Measurements from ENCODE around the gene FAM193B. TPM values are rescaled to one million over a fixed set of nuclear protein-coding genes. Genes with fewer than 3 reads are reported as not detected.

The FAM193B gene
- total and polyA plus RNA-seq, 5 donors from 2014 or later, result 2.8 to 179 (median 3.7) TPM

GRCh38 chr5:177507596-177508220, 46.7 kb downstream of the FAM193B start:
- H3K4me3 Mint-ChIP-seq, result peak overlapping the region in 1 of 4 donors; percentile 10
- peaks cover 16% of the 10 kb centered on the region for H3K36me3 Mint-ChIP-seq
- peaks cover 18% of the 10 kb centered on the region for H3K36me3 ChIP-seq (ENCODE audit: control insufficient read depth, insufficient read depth, low read length)
- no peaks in the 10 kb centered on the region for H3K9me3 Mint-ChIP-seq
- peak overlapping the region in 1 of 3 donors; percentile 70 for H3K27ac Mint-ChIP-seq
- no peak overlapping the region for H3K27ac ChIP-seq (ENCODE audit: insufficient read depth, low read length, poor library complexity, severe bottlenecking)
- DNase-seq, result no peak
- H3K27me3 ChIP-seq (ENCODE audit: control insufficient read depth, insufficient read depth, low read length), result no peaks in the 10 kb centered on the region
- no peaks in the 10 kb centered on the region for H3K4me1 ChIP-seq (ENCODE audit: control insufficient read depth, insufficient read depth, low read length, poor library complexity, severe bottlenecking)
- H3K4me3 ChIP-seq (ENCODE audit: low read depth, low read length), result no peak overlapping the region
- H3K27me3 Mint-ChIP-seq, result no peaks in the 10 kb centered on the region
- ATAC-seq (ENCODE audit: low read depth in 2 of 2), result no peak
- no peaks in the 10 kb centered on the region for H3K9me3 ChIP-seq (ENCODE audit: control insufficient read depth in 2 of 2, low read length in 2 of 2)
- peaks cover 0 to 4% (median 0%) of the 10 kb centered on the region in 4 donors for H3K4me1 Mint-ChIP-seq

DNA sequence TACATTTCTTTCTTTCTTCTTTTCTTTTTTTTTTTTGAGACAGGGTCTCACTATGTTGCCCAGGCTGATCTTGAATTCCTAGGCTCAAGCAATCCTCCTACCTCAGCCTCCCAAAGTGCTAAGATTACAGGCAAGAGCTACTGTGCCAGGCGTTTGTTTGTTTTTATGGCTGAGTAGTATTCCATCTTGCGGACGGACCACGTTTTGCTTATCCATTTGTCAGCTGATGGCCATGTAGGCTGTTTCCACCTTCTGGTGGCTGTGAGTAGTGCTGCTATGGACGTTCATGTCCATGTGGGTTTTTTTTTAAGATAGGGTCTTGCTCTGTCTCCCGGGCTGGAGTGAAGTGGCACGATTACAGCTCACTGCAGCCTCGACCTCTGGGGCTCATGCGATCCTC, 47.2 kb downstream of the FAM193B start:
- Histone ChIP-seq H3K27ac (ENCODE audit: insufficient read depth, low read length, poor library complexity, severe bottlenecking) (no peak overlapping the region), H3K27me3 (ENCODE audit: control insufficient read depth, insufficient read depth, low read length) (no peaks in the 10 kb centered on the region), H3K4me1 (ENCODE audit: control insufficient read depth, insufficient read depth, low read length, poor library complexity, severe bottlenecking) (no peaks in the 10 kb centered on the region), H3K36me3 (ENCODE audit: control insufficient read depth, insufficient read depth, low read length) (peaks cover 13% of the 10 kb centered on the region), H3K9me3 (ENCODE audit: control insufficient read depth in 2 of 2, low read length in 2 of 2) (no peaks in the 10 kb centered on the region), H3K4me3 (ENCODE audit: low read depth, low read length) (no peak overlapping the region)
- Mint-ChIP-seq H3K27me3 (no peaks in the 10 kb centered on the region), H3K36me3 (peaks cover 13% of the 10 kb centered on the region), H3K27ac (no peak overlapping the region), H3K4me3 (peak overlapping the region in 1 of 4 donors; percentile 10), H3K9me3 (no peaks in the 10 kb centered on the region), H3K4me1 (peaks cover 0 to 4% (median 0%) of the 10 kb centered on the region in 4 donors)
- ATAC-seq (ENCODE audit: low read depth in 2 of 2), result no peak
- DNase-seq, result no peak

DNA sequence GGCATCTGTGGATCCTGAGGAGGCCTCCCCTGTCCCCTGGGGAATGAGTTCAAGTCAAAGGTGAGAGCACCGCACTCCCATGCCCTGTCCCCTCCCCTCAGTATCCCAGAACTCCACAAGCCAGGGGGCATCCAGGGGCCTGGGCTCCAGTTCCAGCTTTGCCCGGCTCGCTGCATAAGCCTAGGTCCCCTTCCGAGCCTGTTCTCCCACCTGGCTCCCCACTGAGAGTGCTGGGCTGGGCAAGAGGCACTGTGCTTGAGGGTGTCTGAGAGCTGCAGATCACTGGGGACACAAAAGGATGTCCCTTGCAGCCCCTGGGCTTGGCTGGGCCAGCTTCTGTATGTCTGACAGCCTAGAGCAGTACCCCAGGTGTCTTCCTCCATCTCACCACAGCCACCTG, 49.3 kb downstream of the FAM193B start:
- H3K4me3 ChIP-seq (ENCODE audit: low read depth, low read length), result no peak overlapping the region
- Mint-ChIP-seq H3K9me3 (no peaks in the 10 kb centered on the region), H3K4me3 (peak overlapping the region in 1 of 4 donors; percentile 87), H3K36me3 (no peaks in the 10 kb centered on the region), H3K4me1 (peaks cover 0 to 6% (median 4%) of the 10 kb centered on the region in 4 donors), H3K27me3 (no peaks in the 10 kb centered on the region), H3K27ac (no peak overlapping the region)
- H3K36me3 ChIP-seq (ENCODE audit: control insufficient read depth, insufficient read depth, low read length), result no peaks in the 10 kb centered on the region
- no peaks in the 10 kb centered on the region for H3K9me3 ChIP-seq (ENCODE audit: control insufficient read depth in 2 of 2, low read length in 2 of 2)
- no peaks in the 10 kb centered on the region for H3K27me3 ChIP-seq (ENCODE audit: control insufficient read depth, insufficient read depth, low read length)
- no peak for DNase-seq
- no peak for ATAC-seq (ENCODE audit: low read depth in 2 of 2)
- H3K27ac ChIP-seq (ENCODE audit: insufficient read depth, low read length, poor library complexity, severe bottlenecking), result no peak overlapping the region
- H3K4me1 ChIP-seq (ENCODE audit: control insufficient read depth, insufficient read depth, low read length, poor library complexity, severe bottlenecking), result peaks cover 4% of the 10 kb centered on the region

DNA sequence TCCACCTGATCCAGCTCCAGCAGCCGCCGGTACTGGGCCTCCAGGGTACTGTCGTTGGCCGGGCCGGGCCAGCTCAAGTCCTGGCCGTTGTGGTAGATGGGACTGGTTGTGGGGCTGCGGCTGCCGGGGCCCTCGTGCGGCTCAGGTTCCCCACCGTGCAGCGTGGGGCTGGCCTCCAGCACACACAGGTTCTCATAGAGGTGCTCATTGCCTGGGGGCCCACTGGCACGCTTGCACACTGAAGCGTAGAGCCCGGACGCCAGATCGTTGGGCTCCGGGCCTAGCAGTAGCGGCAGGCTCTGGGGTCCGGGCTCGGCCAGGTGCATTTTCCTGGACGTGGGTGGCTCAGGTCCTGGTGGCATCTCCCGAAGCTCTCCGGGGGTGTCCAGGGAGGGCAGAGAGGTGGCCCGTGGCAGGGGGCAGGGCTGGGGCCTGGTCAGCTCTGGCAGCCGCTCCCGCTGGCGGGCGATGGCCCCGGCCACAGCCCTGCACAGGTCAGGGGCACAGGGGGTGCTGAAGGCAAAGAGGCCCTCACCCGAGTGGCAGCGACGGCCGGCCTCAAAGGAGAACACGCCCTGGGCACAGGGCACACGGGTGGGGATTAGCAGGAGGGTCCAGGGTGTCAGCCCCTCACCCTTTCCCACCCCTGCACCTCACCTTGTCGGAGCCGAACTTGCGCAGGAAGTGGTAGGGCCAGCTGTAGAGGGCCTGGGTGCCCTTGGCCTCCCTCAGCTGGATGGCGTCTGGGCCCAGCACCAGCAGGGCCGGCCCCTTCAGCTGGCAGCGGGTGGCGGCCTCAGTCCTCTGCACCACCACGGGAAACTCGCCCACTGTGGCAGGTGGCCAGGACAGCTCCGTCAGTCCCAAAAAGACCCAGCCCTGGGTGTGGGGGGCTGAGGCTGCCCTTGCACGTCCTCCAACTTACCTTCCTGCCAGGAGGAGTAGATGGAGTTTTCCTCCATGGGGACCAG, 50.0 kb downstream of the FAM193B start:
- H3K27me3 ChIP-seq (ENCODE audit: control insufficient read depth, insufficient read depth, low read length), result no peaks in the 10 kb centered on the region
- peaks cover 0 to 8% (median 4%) of the 10 kb centered on the region in 4 donors for H3K4me1 Mint-ChIP-seq
- H3K27ac ChIP-seq (ENCODE audit: insufficient read depth, low read length, poor library complexity, severe bottlenecking), result no peak overlapping the region
- peaks cover 4% of the 10 kb centered on the region for H3K4me1 ChIP-seq (ENCODE audit: control insufficient read depth, insufficient read depth, low read length, poor library complexity, severe bottlenecking)
- H3K36me3 ChIP-seq (ENCODE audit: control insufficient read depth, insufficient read depth, low read length), result no peaks in the 10 kb centered on the region
- H3K4me3 ChIP-seq (ENCODE audit: low read depth, low read length), result no peak overlapping the region
- H3K4me3 Mint-ChIP-seq, result peak overlapping the region in 1 of 4 donors; percentile 87
- no peaks in the 10 kb centered on the region for H3K9me3 ChIP-seq (ENCODE audit: control insufficient read depth in 2 of 2, low read length in 2 of 2)
- no peak overlapping the region for H3K27ac Mint-ChIP-seq
- DNase-seq (no peak), ATAC-seq (ENCODE audit: low read depth in 2 of 2) (no peak)
- no peaks in the 10 kb centered on the region for H3K9me3 Mint-ChIP-seq
- no peaks in the 10 kb centered on the region for H3K36me3 Mint-ChIP-seq
- H3K27me3 Mint-ChIP-seq, result no peaks in the 10 kb centered on the region

DNA sequence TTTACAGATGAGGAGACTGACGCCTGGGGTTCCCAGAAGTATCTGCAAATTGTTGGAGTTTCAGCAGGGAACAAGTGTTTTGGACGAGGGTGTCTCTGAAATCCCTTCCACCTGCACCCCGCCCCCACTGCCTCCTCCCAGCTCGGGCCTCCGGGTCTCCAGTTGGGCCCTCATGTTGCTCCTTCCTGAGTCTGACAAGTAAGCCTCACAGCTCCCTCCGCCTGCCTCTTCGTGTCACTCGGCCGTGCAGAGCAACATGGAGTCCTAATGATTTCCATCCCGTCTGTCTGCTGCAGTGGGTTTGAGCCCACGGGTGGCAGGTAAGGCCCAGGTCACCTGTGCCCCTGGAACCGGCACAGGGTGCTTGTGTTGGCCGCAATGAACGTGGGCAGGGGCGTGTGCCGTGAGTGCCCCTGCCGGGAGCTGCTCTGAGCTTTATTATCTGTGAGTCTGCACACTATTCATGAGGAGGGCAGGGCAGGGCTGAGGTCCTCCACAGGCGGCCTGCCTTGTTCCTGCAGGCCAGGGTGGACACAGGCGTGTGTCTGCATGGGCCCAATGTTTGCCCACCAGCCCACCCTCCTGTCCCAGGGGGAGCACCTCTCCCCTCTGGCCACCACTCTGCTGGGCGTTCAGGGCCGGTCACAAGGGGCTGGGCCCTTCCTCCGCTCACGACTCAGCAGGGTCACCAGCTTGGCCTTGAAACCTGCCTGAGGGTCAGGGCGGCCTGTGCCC, 50.8 kb downstream of the FAM193B start:
- H3K27me3 ChIP-seq (ENCODE audit: control insufficient read depth, insufficient read depth, low read length), result peaks cover 2% of the 10 kb centered on the region
- no peaks in the 10 kb centered on the region for H3K36me3 ChIP-seq (ENCODE audit: control insufficient read depth, insufficient read depth, low read length)
- Mint-ChIP-seq H3K27ac (peak overlapping the region in 1 of 3 donors; percentile 26), H3K4me1 (peaks cover 0 to 11% (median 6%) of the 10 kb centered on the region in 4 donors), H3K9me3 (no peaks in the 10 kb centered on the region), H3K36me3 (no peaks in the 10 kb centered on the region), H3K4me3 (no peak overlapping the region), H3K27me3 (peaks cover 7% of the 10 kb centered on the region)
- DNase-seq (no peak), ATAC-seq (ENCODE audit: low read depth in 2 of 2) (no peak)
- H3K4me1 ChIP-seq (ENCODE audit: control insufficient read depth, insufficient read depth, low read length, poor library complexity, severe bottlenecking), result peaks cover 4% of the 10 kb centered on the region
- H3K4me3 ChIP-seq (ENCODE audit: low read depth, low read length), result no peak overlapping the region
- H3K9me3 ChIP-seq (ENCODE audit: control insufficient read depth in 2 of 2, low read length in 2 of 2), result no peaks in the 10 kb centered on the region
- no peak overlapping the region for H3K27ac ChIP-seq (ENCODE audit: insufficient read depth, low read length, poor library complexity, severe bottlenecking)

DNA sequence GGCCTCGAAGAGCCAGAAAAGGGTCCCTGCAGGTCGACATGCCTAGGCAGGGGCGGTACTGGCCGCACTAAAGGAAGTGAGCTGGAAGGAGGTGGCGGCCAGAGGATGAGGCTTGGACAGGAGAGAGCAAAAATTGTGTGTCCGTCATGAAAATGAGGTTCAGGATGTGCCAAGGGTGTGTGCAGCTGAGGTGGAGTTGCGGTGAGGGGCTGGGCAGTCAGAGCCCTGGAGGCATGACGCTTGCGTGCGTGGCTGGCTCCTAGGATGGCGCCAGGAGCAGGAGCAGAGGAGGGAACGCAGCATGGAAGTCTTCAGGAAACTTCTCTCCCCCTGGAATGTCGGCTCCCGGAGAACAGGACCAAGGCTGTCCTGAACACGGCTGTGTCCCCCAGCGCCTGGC, 51.5 kb downstream of the FAM193B start:
- Histone ChIP-seq H3K27me3 (ENCODE audit: control insufficient read depth, insufficient read depth, low read length) (peaks cover 3% of the 10 kb centered on the region), H3K27ac (ENCODE audit: insufficient read depth, low read length, poor library complexity, severe bottlenecking) (no peak overlapping the region), H3K4me1 (ENCODE audit: control insufficient read depth, insufficient read depth, low read length, poor library complexity, severe bottlenecking) (peaks cover 10% of the 10 kb centered on the region), H3K4me3 (ENCODE audit: low read depth, low read length) (no peak overlapping the region), H3K36me3 (ENCODE audit: control insufficient read depth, insufficient read depth, low read length) (no peaks in the 10 kb centered on the region), H3K9me3 (ENCODE audit: control insufficient read depth in 2 of 2, low read length in 2 of 2) (no peaks in the 10 kb centered on the region)
- Mint-ChIP-seq H3K4me3 (no peak overlapping the region), H3K27me3 (peaks cover 9% of the 10 kb centered on the region), H3K4me1 (peaks cover 0 to 15% (median 7%) of the 10 kb centered on the region in 4 donors), H3K27ac (no peak overlapping the region), H3K36me3 (no peaks in the 10 kb centered on the region), H3K9me3 (no peaks in the 10 kb centered on the region)
- DNase-seq (no peak), ATAC-seq (ENCODE audit: low read depth in 2 of 2) (no peak)

- H3K9me3 Mint-ChIP-seq, result no peaks in the 10 kb centered on the region
Observed at GRCh38 chr5:177501874-177502678, 52.3 kb downstream of the FAM193B start.

More at GRCh38 chr5:177501874-177502678, 52.3 kb downstream of the FAM193B start:
- Mint-ChIP-seq H3K4me1 (peaks cover 0 to 18% (median 7%) of the 10 kb centered on the region in 4 donors), H3K27ac (no peak overlapping the region), H3K4me3 (peak overlapping the region in 1 of 4 donors; percentile 57), H3K27me3 (peaks cover 9% of the 10 kb centered on the region), H3K36me3 (no peaks in the 10 kb centered on the region)
- H3K4me1 ChIP-seq (ENCODE audit: control insufficient read depth, insufficient read depth, low read length, poor library complexity, severe bottlenecking), result peaks cover 15% of the 10 kb centered on the region
- no peak overlapping the region for H3K4me3 ChIP-seq (ENCODE audit: low read depth, low read length)
- H3K36me3 ChIP-seq (ENCODE audit: control insufficient read depth, insufficient read depth, low read length), result no peaks in the 10 kb centered on the region
- DNase-seq (no peak), ATAC-seq (ENCODE audit: low read depth in 2 of 2) (no peak)
- no peaks in the 10 kb centered on the region for H3K9me3 ChIP-seq (ENCODE audit: control insufficient read depth in 2 of 2, low read length in 2 of 2)
- H3K27me3 ChIP-seq (ENCODE audit: control insufficient read depth, insufficient read depth, low read length), result peaks cover 3% of the 10 kb centered on the region
- no peak overlapping the region for H3K27ac ChIP-seq (ENCODE audit: insufficient read depth, low read length, poor library complexity, severe bottlenecking)

All from CD4-positive, CD25-positive, alpha-beta regulatory T cell (primary cell).